GM18873 (cell line): ENCODE measurements around the gene FAM20C.
"Not testable (repeated sequence)": the region's sequence is repeated elsewhere in the genome, so short reads cannot be mapped to it uniquely, and the experiment has no call there.

Experiments used
- ATAC-seq: cut with Tn5 transposase; IDR thresholded peaks from one replicate; pipeline ENCODE4 v1.9.1; 2021; ENCODE audit warnings: mild to moderate bottlenecking, moderate library complexity, moderate number of reproducible peaks; ENCODE audit not compliant: unreplicated experiment, low FRiP score

Gene FAM20C

DNA sequence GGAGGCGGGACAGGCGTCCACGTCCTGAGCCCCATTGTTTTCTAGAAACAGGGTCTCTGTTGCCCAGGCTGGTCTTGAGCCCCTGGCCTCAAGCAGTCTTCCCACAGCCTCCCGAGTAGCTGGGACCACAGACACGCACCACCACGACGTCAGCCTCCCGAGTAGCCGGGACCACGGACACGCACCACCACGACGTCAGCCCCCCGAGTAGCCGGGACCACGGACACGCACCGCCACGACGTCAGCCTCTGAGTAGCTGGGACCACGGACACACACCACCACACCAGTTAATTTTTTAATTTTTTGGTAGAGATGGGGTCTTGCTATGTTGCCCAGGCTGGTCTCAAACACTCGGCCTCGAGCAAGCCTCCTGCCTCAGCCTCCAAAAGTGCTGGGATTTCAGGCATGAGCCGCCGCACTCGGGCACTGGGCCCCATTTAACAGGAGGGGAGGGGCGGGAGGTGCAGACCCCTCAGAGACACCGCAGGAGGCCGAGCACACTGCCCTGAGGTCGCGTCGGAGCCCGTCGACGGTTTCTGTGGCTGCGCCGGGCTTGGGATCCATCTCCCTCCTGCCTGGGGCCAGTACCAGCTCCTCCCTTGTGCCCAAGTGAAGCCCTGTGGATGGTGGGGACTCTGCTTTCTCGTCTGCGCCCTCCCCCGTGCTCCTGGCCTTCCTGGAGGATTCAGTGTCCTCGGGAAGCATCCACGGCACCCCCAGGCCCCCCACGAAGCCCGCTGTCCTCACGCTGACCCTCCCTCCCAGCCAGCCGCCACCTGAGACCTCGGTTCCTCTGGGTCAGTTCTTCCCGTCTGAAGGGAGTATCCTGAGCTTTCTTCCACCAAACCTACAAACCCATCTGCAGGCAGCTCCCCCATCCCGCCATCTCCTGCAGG lies 13.0 kb downstream of the FAM20C start:
- ATAC-seq, result no peak

DNA sequence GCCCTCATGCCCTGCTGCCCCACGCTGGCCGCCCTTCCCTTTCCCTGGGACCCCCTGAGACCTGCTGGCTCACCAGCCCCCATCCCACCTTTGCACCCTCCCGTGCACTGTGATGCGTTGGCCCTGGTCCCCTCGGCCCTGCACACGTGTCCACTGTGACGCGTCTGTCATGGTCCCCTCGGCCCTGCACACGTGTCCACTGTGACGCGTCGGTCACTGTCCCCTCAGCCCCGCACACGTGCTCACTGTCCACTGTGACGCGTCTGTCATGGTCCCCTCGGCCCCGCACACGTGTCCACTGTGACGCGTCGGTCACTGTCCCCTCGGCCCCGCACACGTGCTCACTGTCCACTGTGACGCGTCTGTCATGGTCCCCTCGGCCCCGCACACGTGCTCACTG lies 14.0 kb downstream of the FAM20C start:
- ATAC-seq, result not testable (repeated sequence)

DNA sequence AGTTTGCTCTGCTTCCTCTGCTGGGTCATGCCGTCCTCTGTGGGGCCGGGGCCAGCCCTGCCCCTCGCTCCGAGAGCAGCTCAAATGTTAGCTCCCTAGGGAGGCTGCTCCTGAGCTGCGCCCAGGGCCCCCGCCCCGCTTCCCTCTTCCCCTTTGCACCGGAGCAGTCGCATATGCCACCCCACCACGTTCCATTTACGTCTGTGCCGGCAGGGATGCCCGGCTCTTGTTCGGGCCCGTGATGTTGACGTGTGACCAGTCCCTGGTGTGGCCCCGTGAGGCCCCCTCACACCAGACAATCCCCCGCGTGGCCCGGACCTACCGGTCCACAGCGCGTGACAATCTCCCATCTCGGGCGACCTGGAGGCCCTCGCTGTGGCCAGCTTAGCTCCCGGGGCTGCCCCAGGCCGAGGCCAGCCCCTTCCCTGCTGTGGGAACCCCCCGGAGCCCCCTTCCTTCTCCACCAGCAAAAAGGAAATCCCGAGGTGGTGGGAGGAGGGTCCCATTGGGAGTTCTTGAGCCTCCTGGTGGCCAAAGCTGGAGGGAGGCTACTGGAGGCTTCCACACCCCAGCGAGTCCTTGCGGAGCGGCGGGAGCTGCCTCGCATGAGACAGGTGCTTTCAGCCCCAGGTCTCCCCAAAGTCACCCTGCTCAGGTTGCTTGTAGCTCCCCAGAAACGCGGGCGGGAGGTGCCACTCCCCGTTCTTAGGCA lies 15.2 kb downstream of the FAM20C start:
- ATAC-seq, result no peak

DNA sequence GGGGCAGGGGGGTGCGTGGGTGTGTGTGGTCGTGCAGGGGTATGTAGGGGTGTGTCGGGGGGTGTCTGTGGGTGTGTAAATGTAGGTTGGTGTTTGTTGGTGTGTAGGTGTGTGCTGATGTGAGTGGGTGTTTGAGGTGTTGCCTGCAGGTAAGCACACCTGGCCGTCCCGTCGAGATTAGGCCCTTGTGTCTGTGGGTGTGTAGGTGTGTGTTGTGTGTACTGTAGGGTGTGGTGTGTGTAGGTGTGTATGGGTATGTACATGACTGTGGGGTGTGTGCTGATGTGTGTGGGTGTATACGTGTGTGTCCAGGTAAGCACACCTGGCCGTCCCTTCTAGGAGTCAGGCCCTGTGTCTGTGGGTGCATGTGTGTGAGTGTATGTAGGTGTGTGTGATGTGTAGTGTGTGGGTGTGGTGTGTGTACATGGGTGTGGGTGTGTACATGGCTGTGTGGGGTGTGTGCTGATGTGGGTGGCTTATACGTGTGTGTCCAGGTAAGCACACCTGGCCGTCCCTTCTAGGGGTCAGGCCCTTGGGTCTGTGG lies 15.8 kb downstream of the FAM20C start:
- ATAC-seq, result no peak

DNA sequence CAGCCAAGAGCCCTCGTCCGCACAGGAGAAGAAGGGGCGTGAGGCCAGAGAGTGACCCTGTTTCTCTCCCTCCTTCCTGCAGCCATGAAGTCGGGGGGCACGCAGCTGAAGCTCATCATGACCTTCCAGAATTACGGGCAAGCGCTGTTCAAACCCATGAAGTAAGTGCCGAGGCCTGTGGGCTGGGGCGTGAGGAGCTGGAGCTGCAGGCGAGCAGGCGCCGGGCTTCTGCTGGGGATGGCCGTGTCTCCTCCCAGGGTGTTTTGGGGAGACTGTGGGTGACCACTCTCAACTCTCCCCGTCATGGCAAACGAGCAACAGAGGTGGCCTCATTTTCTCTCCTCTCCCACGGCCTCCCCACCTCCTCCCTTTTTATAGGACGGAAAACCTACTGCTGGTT lies 16.4 kb downstream of the FAM20C start:
- ATAC-seq, result no peak

DNA sequence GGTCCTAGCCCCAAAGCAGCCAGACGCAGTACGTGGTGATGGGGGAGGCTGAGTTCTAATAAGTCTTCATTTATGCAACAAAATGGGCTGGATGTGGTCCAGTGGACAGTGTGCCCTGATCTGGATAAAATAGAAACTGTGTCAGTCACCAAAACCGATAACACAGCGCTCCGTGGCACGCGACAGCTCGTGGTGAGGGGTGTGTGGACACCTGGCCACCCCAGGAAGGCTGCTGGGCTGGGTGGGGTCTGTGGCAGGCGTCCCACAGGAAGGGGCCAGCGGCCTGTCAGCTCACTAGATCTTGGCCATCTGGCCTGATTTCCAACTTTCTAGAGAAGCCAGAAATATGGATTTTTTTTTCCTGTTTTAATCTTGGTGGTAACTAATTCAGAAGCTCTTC lies 17.0 kb downstream of the FAM20C start:
- ATAC-seq, result no peak

DNA sequence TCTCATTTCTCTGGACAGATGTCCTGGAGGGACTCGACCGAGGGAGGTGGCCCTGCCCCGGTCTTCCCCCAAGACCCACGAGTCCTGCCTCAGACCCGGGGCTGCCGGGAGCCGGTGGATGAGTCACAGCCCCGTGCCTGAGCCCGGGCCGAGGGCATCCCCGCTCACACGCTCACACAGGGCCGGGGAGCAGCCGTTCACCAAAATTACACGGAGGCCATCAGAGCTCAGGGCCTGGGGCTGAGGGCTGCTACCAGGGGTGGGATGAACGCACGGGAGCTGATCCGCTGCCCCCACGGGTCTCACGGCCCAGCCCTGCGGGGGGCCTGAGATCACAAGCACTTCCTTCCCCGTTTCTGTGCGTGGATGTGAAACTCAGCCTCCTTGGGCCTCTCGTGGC lies 17.5 kb downstream of the FAM20C start:
- no peak for ATAC-seq

DNA sequence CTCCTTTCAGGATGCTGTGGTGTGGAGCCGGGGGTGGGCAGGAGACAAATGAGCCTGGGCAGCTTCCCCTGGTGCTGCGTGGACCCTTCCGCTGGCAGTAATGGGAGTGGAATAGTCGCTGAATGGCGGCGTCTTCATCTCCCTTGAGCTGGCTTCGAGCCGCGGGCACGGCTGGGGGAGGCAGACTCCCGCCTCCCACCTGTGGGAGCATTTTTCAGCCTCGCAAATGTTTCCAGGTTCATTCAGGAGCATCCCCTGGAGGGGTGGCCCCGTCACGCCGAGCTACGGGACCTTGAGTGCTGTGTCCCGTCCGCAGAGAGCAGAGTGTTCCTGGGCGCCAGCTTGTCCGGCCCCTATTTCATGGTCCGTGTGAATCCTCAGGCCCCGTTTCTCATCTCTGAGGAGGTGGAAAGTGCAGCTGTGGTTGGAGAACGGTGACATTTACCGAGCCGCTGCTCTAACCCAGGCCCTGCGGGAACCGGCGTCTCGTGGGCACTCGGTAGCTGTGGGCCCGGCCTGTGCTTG lies 18.1 kb downstream of the FAM20C start:
- ATAC-seq, result no peak

DNA sequence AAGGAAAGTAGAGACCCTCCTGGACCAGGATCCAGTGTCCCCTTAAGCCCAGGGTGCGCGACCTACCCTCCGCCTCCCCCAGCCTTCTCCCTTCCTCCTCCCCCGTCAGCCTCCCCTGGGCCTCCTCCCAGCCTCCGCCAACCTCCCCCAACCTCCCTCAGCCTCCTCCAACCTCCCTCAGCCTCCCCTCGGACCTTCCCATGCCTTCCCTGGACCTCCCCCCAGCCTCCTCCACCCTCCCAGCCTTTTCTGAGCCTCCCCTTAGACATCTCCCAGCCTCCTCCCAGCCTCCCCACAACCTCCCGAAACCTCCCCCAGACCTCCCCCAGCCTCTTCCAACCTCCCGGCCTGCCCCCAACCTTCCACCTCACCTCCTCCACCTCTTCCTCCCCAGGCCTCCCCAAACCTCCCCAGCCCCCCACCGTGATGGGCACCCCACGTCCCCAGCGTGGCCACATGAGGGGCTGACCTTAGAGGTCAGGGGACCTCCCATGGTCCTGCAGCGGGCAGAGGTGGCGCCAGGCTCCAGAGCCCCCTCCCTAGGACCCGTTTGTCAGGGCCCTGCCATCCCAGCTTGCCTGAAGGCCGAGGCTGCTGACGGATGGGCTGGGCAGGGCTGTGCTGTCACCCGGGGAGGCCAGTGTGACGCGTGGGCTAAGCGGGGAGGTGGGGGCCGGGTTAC lies 18.8 kb downstream of the FAM20C start:
- no peak for ATAC-seq

DNA sequence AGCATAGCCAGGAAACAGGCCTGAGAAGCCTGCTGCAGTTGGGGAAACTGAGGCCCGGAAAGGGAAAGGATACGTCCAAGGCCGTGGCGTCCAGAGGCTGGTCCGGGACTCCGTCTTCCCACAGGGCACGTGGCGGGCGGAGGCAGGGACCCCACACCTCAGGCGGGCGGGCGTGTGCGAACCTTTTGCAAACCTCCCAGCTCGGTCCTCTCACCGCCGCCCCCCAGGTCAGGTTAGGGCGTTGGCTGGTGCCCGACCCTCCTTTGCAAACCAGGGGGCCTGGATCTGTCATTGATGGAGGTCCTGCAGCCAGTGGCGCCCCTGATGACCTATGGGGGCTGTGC lies 19.3 kb downstream of the FAM20C start:
- ATAC-seq, result no peak

DNA sequence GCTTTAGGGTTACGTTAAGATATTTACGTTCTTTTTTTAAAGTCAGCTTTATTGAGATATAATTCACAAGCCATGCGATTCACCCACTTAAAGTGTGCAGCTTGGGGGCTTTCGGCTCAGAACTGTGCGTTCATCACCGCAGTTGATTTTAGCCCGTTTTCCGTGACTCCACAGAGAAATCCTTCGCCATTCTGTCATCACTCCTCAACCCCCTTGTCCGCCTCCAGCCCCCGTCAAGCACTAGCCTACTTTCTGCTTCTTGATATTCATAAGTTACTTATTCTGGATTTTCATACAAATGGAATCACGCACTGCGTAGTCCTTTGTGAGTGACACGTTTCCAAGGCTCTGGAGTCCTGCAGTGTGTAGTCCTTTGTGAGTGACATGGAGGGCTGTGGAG lies 20.4 kb downstream of the FAM20C start:
- ATAC-seq, result no peak

DNA sequence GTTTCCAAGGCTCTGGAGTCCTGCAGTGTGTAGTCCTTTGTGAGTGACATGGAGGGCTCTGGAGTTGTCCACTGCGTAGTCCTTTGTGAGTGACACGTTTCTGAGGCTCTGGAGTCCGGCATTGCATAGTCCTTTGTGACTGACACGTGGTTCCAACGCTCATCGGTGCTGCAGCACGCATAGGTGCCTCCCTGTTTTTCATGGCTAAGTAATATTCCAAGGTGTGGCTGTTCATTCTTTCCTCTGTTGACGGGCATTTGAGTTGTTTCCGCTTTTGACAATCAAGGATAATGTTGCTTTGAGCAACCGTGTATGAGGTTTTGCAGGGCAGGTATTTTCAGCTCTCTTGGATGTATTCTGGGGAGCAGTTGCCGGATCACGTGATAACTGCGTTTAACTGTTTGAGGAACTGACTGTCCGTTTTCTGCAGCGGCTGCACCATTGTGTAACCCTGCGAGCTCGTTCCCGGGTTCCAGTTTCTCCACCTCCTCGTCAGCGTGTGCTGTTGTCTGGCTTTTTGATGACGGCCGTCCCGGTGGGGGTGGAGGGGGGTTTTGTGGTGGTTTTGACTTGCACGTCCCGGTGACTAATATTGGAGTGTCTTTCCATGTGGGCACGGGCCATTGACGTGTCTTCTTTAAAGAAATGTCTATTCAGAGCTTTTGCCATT lies 21.1 kb downstream of the FAM20C start:
- no peak for ATAC-seq

DNA sequence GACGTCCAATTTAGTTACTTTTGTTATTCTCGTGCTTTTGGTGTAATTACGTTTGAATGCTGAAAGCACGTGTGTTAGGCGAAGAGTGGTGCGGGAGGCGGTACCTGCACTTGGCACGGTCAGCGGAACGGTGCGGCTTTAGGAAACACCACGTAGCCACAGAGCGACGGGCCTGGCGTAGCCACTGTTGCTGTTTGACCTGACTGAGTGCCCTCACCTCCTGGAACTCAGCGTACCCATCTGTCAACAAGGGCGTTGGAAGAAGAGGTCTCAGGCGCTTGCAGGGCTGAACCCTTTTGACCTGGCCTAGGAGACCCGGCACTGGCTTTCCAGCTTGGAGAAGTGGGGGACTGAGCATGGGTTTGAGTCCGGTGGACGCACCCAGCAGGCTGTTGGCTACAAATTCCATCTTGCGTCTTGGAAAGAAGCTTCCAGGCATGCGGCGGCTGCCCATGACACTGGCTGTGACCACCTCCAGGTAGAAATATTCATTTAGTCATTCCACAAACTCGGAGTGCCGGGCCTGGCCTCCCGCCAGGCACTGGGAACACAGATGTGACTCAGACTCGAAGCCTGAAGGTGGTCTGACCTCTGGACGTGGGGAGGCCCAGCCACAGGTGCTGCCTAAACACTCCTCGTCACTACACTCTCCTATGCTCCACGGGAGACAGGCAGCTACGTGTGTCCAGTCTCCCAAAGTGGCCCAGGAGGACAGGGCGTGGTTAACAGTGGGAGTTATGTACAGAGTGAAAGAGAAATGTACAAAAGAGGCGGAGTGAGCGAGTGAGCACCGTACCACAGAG lies 22.2 kb downstream of the FAM20C start:
- ATAC-seq, result no peak

DNA sequence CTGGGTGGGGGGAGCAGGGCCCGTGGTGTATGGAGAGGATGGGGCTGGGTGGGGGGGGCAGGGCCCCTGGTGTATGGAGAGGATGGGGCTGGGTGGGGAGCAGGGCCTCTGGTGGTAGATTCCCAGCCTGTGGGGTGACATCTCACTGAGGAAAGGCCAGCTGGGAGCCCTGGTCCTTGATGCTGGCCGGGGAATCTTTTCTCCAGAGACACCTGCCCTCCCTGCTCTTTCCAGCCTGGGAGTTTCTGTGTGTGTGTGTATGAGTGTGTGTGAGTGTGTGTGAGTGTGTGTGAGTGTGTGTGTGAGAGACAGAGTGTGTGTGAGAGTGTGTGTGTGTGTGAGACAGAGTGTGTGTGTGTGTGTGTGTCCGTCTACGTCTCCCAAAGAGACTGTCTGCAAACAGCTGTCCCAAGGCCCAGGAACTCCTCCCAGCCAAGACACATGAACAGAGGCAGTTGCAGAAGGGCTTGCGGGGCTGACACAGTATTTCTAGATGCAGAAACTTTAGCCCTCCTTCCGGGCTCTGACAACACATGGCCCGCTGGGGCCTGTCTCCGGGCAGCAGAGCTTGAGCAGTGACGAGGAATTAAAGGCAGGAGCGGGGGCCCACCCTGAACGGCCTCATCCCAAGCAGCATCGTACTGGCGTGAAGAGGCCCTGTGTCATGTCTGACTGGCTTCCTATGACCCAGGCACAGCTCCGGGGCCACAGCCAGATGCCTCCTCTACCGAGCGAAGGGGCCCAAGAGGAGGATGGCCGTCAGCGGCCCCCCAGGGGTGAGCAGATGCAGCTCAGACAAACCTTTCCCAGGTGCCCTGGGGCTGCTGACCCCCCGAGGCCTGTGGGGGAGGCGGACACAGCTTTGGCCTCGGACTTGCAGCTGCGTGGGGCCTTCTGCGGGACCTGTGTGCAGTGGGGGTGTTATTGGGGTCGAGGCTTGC lies 24.3 kb downstream of the FAM20C start:
- no peak for ATAC-seq

DNA sequence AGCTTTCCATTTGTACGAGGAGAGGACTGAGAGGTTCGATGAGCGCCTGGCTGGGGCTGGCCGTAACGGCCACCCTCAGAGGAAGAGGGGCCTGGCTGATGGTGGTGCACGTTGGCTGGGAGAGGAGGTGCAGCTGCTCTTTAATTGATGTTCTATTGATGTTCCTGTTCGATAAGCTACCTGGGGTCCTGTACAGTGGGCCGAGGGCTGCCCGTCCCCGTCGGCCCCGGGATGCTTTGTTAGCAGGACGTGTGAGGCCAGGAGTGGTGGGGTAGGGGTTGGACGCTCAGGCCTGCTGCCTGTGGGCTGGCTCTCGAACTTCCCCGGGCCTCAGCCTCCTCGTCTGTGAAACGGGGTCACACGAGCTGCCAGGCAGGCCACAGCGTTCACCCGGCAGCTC lies 25.4 kb downstream of the FAM20C start:
- no peak for ATAC-seq

DNA sequence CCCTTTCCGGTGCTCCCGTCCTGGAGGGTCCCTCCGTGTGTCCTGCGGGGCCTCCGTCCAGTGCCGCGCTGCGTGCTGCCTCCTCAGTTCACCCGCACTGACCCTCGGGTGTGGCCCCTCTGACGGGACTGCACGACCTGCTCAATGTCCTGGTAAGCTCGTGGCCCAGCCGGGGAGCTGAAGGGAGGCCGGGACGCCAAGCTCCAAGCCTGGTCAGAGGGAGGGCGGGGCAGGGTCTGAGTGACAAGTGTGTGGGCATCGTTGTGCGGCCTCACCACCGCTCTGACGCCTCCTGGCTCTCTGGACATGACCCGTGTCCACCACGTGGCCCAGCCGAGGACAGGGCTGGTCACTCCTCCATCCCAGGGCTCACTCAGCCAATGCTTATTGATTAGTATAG lies 25.9 kb downstream of the FAM20C start:
- ATAC-seq, result no peak

DNA sequence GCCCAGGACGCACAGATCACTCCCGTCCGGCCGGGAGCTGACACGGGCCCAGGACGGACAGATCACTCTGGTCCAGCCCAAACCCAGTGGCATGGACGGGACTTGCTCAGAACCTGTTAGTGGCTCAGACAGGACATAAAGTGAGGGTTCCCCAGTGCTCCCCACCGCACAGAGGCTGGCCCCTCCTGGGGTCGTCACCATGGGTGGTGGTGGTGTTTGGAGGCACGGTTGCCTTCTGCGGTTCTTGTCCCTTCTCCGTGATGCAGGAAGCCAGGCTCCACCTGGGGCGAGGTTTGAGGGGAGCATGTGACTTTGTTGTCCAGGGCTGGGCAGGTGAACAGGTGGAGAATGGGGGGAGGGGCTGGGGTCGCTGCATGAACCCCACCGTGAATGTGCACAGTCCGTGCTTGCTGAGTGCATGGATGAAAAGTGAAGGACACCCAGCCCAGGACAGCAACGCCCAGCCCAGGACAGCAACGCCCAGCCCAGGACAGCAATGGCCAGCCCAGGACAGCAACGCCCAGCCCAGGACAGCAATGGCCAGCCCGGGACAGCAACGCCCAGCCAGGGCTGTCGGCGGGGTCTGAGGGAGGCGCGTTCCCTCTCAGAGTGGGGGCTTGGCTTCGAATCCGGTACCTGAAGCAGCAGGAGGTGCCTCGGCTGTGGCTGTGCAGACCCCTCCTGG lies 26.7 kb downstream of the FAM20C start:
- ATAC-seq, result no peak

DNA sequence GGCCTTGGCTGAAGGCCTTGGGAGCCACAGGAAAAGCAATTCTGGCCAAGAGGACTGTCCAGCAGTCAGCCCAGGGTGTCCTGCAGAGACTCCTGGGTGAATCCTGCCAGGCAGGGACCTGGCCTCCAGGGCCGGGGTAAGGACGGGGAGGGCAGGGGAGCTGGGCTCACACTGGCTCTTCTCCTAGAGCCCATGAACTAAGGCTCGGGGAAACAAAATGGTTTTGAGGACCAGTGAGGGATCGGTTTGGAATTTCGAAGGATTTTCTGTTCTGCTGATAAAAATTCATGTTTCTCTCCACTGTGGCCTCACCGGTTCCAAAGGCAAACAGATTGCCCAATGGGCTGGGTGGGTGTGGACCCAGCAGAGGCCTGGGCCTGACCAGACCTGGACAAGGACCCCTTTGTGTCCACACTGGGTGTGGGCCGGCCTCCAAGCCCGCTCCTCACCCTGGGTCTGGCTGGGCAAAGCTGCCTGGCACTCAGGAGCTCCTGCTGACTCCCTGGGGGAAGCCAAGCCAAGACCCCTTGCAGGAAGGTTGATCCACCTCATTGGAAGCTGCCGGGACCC lies 27.3 kb downstream of the FAM20C start:
- no peak for ATAC-seq
